ENCODE results near the gene FAM185A.
"Not testable (repeated sequence)": the region's sequence is repeated elsewhere in the genome, so short reads cannot be mapped to it uniquely, and the experiment has no call there.

DNA sequence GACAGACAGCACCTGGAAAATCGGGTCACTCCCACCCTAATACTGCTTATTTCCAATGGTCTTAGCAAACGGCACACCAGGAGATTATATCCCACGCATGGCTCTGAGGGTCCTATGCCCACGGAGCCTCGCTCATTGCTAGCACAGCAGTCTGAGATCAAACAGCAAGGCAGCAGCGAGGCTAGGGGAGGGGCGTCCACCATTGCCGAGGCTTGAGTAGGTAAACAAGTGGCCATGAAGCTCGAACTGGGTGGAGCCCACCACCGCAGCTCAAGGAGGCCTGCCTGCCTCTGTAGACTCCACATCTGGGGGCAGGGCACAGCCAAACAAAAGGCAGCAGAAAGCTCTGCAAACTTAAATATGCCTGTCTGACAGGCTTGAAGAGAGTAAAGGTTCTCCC lies 32.1 kb downstream of the FAM185A start:
- TF ChIP-seq, protein P1, sequence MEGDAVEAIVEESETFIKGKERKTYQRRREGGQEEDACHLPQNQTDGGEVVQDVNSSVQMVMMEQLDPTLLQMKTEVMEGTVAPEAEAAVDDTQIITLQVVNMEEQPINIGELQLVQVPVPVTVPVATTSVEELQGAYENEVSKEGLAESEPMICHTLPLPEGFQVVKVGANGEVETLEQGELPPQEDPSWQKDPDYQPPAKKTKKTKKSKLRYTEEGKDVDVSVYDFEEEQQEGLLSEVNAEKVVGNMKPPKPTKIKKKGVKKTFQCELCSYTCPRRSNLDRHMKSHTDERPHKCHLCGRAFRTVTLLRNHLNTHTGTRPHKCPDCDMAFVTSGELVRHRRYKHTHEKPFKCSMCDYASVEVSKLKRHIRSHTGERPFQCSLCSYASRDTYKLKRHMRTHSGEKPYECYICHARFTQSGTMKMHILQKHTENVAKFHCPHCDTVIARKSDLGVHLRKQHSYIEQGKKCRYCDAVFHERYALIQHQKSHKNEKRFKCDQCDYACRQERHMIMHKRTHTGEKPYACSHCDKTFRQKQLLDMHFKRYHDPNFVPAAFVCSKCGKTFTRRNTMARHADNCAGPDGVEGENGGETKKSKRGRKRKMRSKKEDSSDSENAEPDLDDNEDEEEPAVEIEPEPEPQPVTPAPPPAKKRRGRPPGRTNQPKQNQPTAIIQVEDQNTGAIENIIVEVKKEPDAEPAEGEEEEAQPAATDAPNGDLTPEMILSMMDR (IDR thresholded peaks at IDR 0.05): not testable (repeated sequence)
- TF ChIP-seq POLR2AphosphoS5, TCF7L2 (IDR thresholded peaks at IDR 0.05; ENCODE audit: low read depth, low read length): not testable (repeated sequence)
- TF ChIP-seq, protein P2, sequence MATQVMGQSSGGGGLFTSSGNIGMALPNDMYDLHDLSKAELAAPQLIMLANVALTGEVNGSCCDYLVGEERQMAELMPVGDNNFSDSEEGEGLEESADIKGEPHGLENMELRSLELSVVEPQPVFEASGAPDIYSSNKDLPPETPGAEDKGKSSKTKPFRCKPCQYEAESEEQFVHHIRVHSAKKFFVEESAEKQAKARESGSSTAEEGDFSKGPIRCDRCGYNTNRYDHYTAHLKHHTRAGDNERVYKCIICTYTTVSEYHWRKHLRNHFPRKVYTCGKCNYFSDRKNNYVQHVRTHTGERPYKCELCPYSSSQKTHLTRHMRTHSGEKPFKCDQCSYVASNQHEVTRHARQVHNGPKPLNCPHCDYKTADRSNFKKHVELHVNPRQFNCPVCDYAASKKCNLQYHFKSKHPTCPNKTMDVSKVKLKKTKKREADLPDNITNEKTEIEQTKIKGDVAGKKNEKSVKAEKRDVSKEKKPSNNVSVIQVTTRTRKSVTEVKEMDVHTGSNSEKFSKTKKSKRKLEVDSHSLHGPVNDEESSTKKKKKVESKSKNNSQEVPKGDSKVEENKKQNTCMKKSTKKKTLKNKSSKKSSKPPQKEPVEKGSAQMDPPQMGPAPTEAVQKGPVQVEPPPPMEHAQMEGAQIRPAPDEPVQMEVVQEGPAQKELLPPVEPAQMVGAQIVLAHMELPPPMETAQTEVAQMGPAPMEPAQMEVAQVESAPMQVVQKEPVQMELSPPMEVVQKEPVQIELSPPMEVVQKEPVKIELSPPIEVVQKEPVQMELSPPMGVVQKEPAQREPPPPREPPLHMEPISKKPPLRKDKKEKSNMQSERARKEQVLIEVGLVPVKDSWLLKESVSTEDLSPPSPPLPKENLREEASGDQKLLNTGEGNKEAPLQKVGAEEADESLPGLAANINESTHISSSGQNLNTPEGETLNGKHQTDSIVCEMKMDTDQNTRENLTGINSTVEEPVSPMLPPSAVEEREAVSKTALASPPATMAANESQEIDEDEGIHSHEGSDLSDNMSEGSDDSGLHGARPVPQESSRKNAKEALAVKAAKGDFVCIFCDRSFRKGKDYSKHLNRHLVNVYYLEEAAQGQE (IDR thresholded peaks at IDR 0.05; ENCODE audit: insufficient read depth in 1 of 2, low read depth in 2 of 2, low read length in 1 of 2): not testable (repeated sequence)

Measured in Panc1 (cell line).